Fibroblast of lung (primary cell): ENCODE measurements around the gene GUCY2D. TPM values are rescaled to one million over a fixed set of nuclear protein-coding genes. Genes with fewer than 3 reads are reported as not detected.

Experiments used
- DNase-seq, 2 donors: peaks; one replicate each; pipeline versions ENCODE4 v3.0.0 to v3.0.0-alpha.2; 2010; ENCODE audit warnings: low read depth in 2 of 2
- H2AFZ ChIP-seq: 2 replicates; pipeline ENCODE4 v1.5.1; 2012; ENCODE audit warnings: low read length, control low read depth, inconsistent platforms
- H3K27ac ChIP-seq: 2 replicates; pipeline ENCODE4 v1.5.1; 2011; ENCODE audit warnings: low read length, control low read depth; ENCODE audit not compliant: insufficient read depth
- H3K27me3 ChIP-seq: 2 replicates; pipeline ENCODE4 v1.5.1; 2011; ENCODE audit warnings: mild to moderate bottlenecking, low read length; ENCODE audit not compliant: control insufficient read depth, insufficient read depth
- H3K36me3 ChIP-seq: 2 replicates; pipeline ENCODE4 v1.5.1; 2011; ENCODE audit warnings: low read length; ENCODE audit not compliant: control insufficient read depth, insufficient read depth
- H3K4me1 ChIP-seq: 2 replicates; pipeline ENCODE4 v1.5.1; 2011; ENCODE audit warnings: low read length; ENCODE audit not compliant: control insufficient read depth, insufficient read depth; ENCODE audit errors: extremely low read depth
- H3K4me2 ChIP-seq: 2 replicates; pipeline ENCODE4 v1.5.1; 2011; ENCODE audit warnings: low read length, control low read depth; ENCODE audit not compliant: insufficient read depth; ENCODE audit errors: extremely low read depth
- H3K4me3 ChIP-seq, 4 experiments: fragments of 200-600 bp in 1 of 4; sonication (generic) in 1 of 4; replicated peaks in 1 of 4; 2 replicates each; pipeline ENCODE4 v1.5.1; 2011 to 2016; ENCODE audit warnings: low read length in 4 of 4, low read depth in 3 of 4, mild to moderate bottlenecking in 3 of 4, control low read depth in 2 of 4, inconsistent platforms in 1 of 4, mixed read lengths in 1 of 4; ENCODE audit not compliant: insufficient read depth in 1 of 4; ENCODE audit errors: control extremely low read depth in 1 of 4
- H3K79me2 ChIP-seq: 2 replicates; pipeline ENCODE4 v1.5.1; 2012; ENCODE audit warnings: mild to moderate bottlenecking, low read length, inconsistent platforms; ENCODE audit not compliant: control insufficient read depth, insufficient read depth
- H3K9ac ChIP-seq: 2 replicates; pipeline ENCODE4 v1.5.1; 2011; ENCODE audit warnings: mild to moderate bottlenecking, low read length, control low read depth; ENCODE audit not compliant: insufficient read depth
- H3K9me3 ChIP-seq: 2 replicates; pipeline ENCODE4 v1.5.1; 2012; ENCODE audit warnings: low read depth, low read length; ENCODE audit not compliant: control insufficient read depth, insufficient read depth
- H4K20me1 ChIP-seq: 2 replicates; pipeline ENCODE4 v1.5.1; 2011; ENCODE audit warnings: low read length; ENCODE audit not compliant: control insufficient read depth, insufficient read depth; ENCODE audit errors: extremely low read depth
- EZH2 ChIP-seq: IDR thresholded peaks from 2 replicates; pipeline ENCODE4 v1.5.1; 2012; ENCODE audit warnings: low read length, control low read depth, mild to moderate bottlenecking; ENCODE audit errors: missing control alignments
- polyA plus RNA-seq, 2 donors: library from polyadenylated mRNA; depleted of rRNA in 1 of 2; stranded (reverse) in 1 of 2; unstranded in 1 of 2; fragments of >200 nt; gene quantifications; 2 replicates each; pipeline ENCODE4 v1.2.1, GENCODE V29; 2011 to 2012; ENCODE audit warnings: missing spikeins in 1 of 2
- total RNA-seq: library from RNA; depleted of rRNA; stranded (reverse); fragments of >200 nt; gene quantifications from 2 replicates; pipeline ENCODE4 v1.2.1, GENCODE V29; 2014
- TF ChIP-seq, protein P1 (sequence below), 2 donors: IDR thresholded peaks in 1 of 2; conservative IDR thresholded peaks in 1 of 2; 1 replicate in 1 of 2; 2 replicates in 1 of 2; pipeline ENCODE4 v1.5.1; 2011 to 2012; ENCODE audit warnings: low read length in 2 of 2, control low read depth in 1 of 2, inconsistent platforms in 1 of 2, low read depth in 1 of 2, mild to moderate bottlenecking in 1 of 2

The GUCY2D gene
- total and polyA plus RNA-seq, 2 donors (not counting 1 experiment from before 2014, with no cell fraction given), result not detected

DNA sequence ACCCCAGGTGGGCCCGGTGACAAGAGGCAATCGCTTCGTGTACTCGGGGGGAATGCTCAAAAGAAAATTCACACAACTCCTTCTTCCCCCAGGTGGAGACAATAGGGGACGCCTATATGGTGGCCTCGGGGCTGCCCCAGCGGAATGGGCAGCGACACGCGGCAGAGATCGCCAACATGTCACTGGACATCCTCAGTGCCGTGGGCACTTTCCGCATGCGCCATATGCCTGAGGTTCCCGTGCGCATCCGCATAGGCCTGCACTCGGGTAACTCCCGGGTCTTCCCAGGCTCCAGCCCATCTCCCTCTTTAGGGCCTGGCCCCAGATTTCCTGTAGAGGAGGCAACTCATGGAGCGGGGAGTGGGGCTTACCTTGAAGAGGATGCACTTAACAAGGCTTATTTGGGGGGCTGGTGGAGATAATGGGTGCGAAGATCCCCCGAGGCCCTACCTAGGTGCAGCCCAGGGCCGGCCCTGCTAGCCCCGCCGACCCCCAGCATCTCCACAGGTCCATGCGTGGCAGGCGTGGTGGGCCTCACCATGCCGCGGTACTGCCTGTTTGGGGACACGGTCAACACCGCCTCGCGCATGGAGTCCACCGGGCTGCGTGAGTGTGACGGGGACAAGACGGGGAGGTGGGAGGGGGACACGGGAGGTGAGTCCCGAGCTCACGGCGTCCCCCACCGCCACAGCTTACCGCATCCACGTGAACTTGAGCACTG, 13.0 kb downstream of the GUCY2D start:
- Histone ChIP-seq H3K27me3 (peaks cover 18% of the 10 kb centered on the region), H2AFZ (no peak overlapping the region), H3K79me2 (no peaks in the 10 kb centered on the region), H3K27ac (no peak overlapping the region), H3K36me3 (no peaks in the 10 kb centered on the region), H4K20me1 (no peaks in the 10 kb centered on the region), H3K4me3 (no peak overlapping the region), H3K4me2 (no peak overlapping the region), H3K9me3 (no peaks in the 10 kb centered on the region), H3K9ac (no peak overlapping the region), H3K4me1 (no peaks in the 10 kb centered on the region)
- DNase-seq, result no peak
- TF ChIP-seq, protein P1, sequence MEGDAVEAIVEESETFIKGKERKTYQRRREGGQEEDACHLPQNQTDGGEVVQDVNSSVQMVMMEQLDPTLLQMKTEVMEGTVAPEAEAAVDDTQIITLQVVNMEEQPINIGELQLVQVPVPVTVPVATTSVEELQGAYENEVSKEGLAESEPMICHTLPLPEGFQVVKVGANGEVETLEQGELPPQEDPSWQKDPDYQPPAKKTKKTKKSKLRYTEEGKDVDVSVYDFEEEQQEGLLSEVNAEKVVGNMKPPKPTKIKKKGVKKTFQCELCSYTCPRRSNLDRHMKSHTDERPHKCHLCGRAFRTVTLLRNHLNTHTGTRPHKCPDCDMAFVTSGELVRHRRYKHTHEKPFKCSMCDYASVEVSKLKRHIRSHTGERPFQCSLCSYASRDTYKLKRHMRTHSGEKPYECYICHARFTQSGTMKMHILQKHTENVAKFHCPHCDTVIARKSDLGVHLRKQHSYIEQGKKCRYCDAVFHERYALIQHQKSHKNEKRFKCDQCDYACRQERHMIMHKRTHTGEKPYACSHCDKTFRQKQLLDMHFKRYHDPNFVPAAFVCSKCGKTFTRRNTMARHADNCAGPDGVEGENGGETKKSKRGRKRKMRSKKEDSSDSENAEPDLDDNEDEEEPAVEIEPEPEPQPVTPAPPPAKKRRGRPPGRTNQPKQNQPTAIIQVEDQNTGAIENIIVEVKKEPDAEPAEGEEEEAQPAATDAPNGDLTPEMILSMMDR (conservative IDR thresholded peaks at IDR 0.05 in 1 of 2, IDR thresholded peaks at IDR 0.05 in 1 of 2; ENCODE audit: low read depth in 1 of 2, low read length in 2 of 2), result no peak
- TF ChIP-seq EZH2, result no peak

DNA sequence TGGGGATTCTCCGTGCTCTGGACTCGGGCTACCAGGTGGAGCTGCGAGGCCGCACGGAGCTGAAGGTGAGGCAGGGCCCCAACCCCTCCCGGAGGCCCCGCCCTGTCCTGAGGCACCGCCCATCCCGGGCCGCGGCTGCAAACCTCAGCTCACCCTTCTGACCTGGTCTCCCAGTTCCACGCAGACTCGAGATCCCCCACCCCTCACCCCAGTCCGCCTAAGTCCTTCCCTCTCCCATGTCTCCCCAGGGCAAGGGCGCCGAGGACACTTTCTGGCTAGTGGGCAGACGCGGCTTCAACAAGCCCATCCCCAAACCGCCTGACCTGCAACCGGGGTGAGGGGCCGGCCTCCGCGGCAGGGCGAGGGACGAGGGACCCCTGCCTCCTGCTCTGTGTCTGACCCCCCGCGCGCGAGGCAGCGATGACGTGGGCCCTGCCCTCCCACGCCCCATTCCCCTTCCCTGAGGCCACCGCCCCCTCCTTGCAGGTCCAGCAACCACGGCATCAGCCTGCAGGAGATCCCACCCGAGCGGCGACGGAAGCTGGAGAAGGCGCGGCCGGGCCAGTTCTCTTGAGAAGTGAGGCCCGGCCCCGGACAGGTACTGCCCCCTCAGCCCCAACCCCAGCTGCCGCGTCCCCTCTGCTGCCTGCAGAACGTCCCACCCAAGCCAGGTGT, 13.7 kb downstream of the GUCY2D start:
- H2AFZ ChIP-seq, result no peak overlapping the region
- H3K4me2 ChIP-seq, result peak overlapping the region; percentile 25
- peak in 1 of 2 donors; percentile 15 for DNase-seq
- no peaks in the 10 kb centered on the region for H3K36me3 ChIP-seq
- no peaks in the 10 kb centered on the region for H3K79me2 ChIP-seq
- H3K27me3 ChIP-seq, result peaks cover 18% of the 10 kb centered on the region
- H3K27ac ChIP-seq, result no peak overlapping the region
- H3K9ac ChIP-seq, result no peak overlapping the region
- TF ChIP-seq, protein P1 (conservative IDR thresholded peaks at IDR 0.05 in 1 of 2, IDR thresholded peaks at IDR 0.05 in 1 of 2; ENCODE audit: low read depth in 1 of 2, low read length in 2 of 2), result no peak
- TF ChIP-seq EZH2, result no peak
- no peaks in the 10 kb centered on the region for H4K20me1 ChIP-seq
- H3K9me3 ChIP-seq, result no peaks in the 10 kb centered on the region
- H3K4me1 ChIP-seq, result no peaks in the 10 kb centered on the region
- H3K4me3 ChIP-seq, result peak overlapping the region in 2 of 4 experiments; percentile 10 to 20

DNA sequence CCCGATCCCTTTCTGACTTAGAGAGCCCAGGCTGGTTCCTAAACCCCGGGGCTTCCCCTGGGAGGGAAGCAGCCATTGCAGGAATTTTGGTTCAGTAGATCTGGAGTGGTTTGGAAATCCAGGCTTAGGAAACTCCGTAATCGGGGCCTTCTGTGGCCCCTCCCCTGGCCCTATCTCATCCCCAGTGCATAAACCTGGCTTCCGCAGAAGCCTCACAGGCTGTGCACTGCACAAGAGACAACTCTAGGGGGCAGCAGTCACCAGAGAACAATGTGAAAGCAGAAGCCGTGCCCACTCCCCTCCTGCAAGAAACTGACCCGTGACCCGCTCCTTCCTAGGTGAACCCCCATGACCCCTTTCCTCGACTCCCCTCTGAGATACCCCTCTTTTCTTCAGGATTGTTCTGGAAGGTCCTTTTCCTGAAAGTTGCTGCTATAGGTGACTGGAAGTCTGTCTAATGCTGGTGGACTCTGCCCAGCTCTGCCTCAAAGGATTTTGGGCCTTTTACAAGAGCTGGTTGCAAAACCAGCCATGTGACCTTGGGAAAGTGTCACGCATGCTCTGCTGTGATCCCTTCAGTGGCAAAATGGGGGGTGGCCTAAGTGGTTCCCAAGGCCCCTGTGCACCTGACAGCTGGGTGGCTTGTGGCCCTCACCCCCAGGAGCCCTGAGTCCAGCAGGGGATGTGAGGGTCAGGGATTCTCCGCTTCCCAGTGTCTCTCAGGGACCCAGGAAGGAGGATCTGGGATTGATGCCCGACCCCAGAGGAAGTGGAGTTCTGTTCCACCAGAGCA, 14.4 kb downstream of the GUCY2D start:
- Histone ChIP-seq H3K27ac (no peak overlapping the region), H3K79me2 (no peaks in the 10 kb centered on the region), H3K9ac (no peak overlapping the region), H4K20me1 (no peaks in the 10 kb centered on the region), H2AFZ (no peak overlapping the region), H3K36me3 (no peaks in the 10 kb centered on the region), H3K4me3 (peak overlapping the region in 2 of 4 experiments; percentile 7 to 20), H3K4me2 (no peak overlapping the region), H3K9me3 (no peaks in the 10 kb centered on the region), H3K4me1 (no peaks in the 10 kb centered on the region), H3K27me3 (peaks cover 18% of the 10 kb centered on the region)
- TF ChIP-seq, protein P1 (conservative IDR thresholded peaks at IDR 0.05 in 1 of 2, IDR thresholded peaks at IDR 0.05 in 1 of 2; ENCODE audit: low read depth in 1 of 2, low read length in 2 of 2), result peak; percentile 21 to 68
- no peak for TF ChIP-seq EZH2
- DNase-seq, result peak in 1 of 2 donors; percentile 28
